ENCODE results near the gene PTPN5. TPM values are rescaled to one million over a fixed set of nuclear protein-coding genes. Genes with fewer than 3 reads are reported as not detected.
A peak's percentile ranks its signal among the peaks of the same experiment; 100 is the strongest.

Gene PTPN5
- total RNA-seq, 1 experiment from 2014 or later = 1.4 TPM

GRCh38 chr11:18698341-18699268 lies 93.0 kb downstream of the PTPN5 start, which contains the start of gene TMEM86A:
Gene TMEM86A (plus strand): TSS chr11:18698779. CDS start chr11:18698887, 108 bp downstream.
- Histone ChIP-seq H4K20me1 (ENCODE audit: control insufficient read depth, insufficient read depth, insufficient read length) (no peaks in the 10 kb centered on the region), H3K4me1 (ENCODE audit: insufficient read depth, low read length) (no peaks in the 10 kb centered on the region; the same call in 1 of the 2 replicates), H2BK15ac (ENCODE audit: low read depth, low read length) (no peak within 1 kb of the TSS), H2BK20ac (ENCODE audit: low read depth, low read length, poor library complexity, severe bottlenecking) (no peak within 1 kb of the TSS), H3K56ac (ENCODE audit: insufficient read length, low read depth, low read length) (no peak within 1 kb of the TSS), H3K9me3 (ENCODE audit: control insufficient read depth, low read depth, low read length) (no peaks in the 10 kb centered on the region), H3K4ac (ENCODE audit: low read depth, low read length) (no peak within 1 kb of the TSS), H3T11ph (ENCODE audit: low read length) (no peak within 1 kb of the TSS), H2AFZ (ENCODE audit: low read length) (peak within 1 kb of the TSS; percentile 79), H3K4me2 (ENCODE audit: insufficient read depth, insufficient read length, low read length) (peak within 1 kb of the TSS; percentile 96), H2BK5ac (ENCODE audit: insufficient read length, low read length) (no peak within 1 kb of the TSS), H4K8ac (replicated peaks; ENCODE audit: insufficient read length, low read depth, low read length) (no peak within 1 kb of the TSS), H3K79me1 (ENCODE audit: insufficient read depth, low read depth, low read length, poor library complexity, severe bottlenecking) (no peaks in the 10 kb centered on the region), H3K9ac (ENCODE audit: extremely low read depth, insufficient read length, low read length) (peak within 1 kb of the TSS; percentile 35), H2BK12ac (ENCODE audit: insufficient read length, low read depth, low read length) (no peak within 1 kb of the TSS), H4K5ac (ENCODE audit: insufficient read length, low read depth, low read length) (no peak within 1 kb of the TSS), H2AK5ac (ENCODE audit: insufficient read length, low read length) (no peak within 1 kb of the TSS), H3K14ac (ENCODE audit: insufficient read depth, low read length) (no peak within 1 kb of the TSS; the same call in 1 of the 2 replicates), H3K27me3 (ENCODE audit: insufficient read depth, low read length) (no peaks in the 10 kb centered on the region; the same call in 1 of the 2 replicates), H4K91ac (ENCODE audit: insufficient read length, low read depth, low read length) (no peak within 1 kb of the TSS), H3K23ac (ENCODE audit: insufficient read length, low read depth, low read length) (no peak within 1 kb of the TSS), H3K18ac (ENCODE audit: insufficient read length, low read depth, low read length) (no peak within 1 kb of the TSS), H2BK120ac (ENCODE audit: low read depth, low read length, poor library complexity, severe bottlenecking) (no peak within 1 kb of the TSS), H3K27ac (ENCODE audit: insufficient read length, low read depth, low read length) (no peak within 1 kb of the TSS), H3K79me2 (ENCODE audit: insufficient read depth, low read length) (no peaks in the 10 kb centered on the region), H3K23me2 (ENCODE audit: insufficient read length, low read depth, low read length, poor library complexity, severe bottlenecking) (peaks cover 2% of the 10 kb centered on the region)
- Mint-ChIP-seq H3K4me3 (peak within 1 kb of the TSS; percentile 71 to 82), H3K27me3 (ENCODE audit: low read depth) (peaks cover 43% of the 10 kb centered on the region), H3K4me1 (peaks cover 13 to 16% of the 10 kb centered on the region in 2 experiments), H3K36me3 (ENCODE audit: insufficient read depth in 1 of 3, low read depth in 3 of 3) (no peaks in the 10 kb centered on the region), H3K9me3 (no peaks in the 10 kb centered on the region), H3K27ac (no peak within 1 kb of the TSS; a peak in 2 of 7 replicates)
- peak; percentile 94 for DNase-seq
- no peak for TF ChIP-seq CTCF (conservative IDR thresholded peaks at IDR 0.05)
- no CpG with 5 or more reads among the region's 98 CpGs for WGBS (ENCODE audit: extremely low coverage, insufficient read length, low lambda C conversion rate)

Measured in H9 (cell line).